HPDE6-E6E7 (cell line): Measurements from ENCODE around the gene B3GALT6.

ENCODE experiments used
- DNase-seq: peaks from one replicate; pipeline ENCODE4 v3.0.0; 2011; ENCODE audit warnings: missing footprints; ENCODE audit errors: extremely low spot score

B3GALT6 gene

GRCh38 chr1:1231400-1232207 lies 433 bp upstream of the B3GALT6 start, which contains the start of gene SDF4:
Gene SDF4, minus strand, starts transcription at chr1:1232001. Its CDS starts 3,229 bp downstream, at chr1:1228772.
- peak; percentile 99 for DNase-seq

- DNase-seq, result no peak
Measured at GRCh38 chr1:1232796-1233566, 944 bp downstream of the B3GALT6 start.

GRCh38 chr1:1233567-1233892 lies 1.5 kb downstream of the B3GALT6 start:
- no peak for DNase-seq

- no peak for DNase-seq
Measured at GRCh38 chr1:1234180-1234808, 2.3 kb downstream of the B3GALT6 start.

GRCh38 chr1:1235016-1235744 lies 3.1 kb downstream of the B3GALT6 start:
- DNase-seq, result no peak

GRCh38 chr1:1236176-1236763 lies 4.2 kb downstream of the B3GALT6 start:
- DNase-seq, result no peak

- DNase-seq, result no peak
Measured at GRCh38 chr1:1236945-1237873, 5.2 kb downstream of the B3GALT6 start.

- DNase-seq, result no peak
Measured at GRCh38 chr1:1237874-1238701, 6.1 kb downstream of the B3GALT6 start.

GRCh38 chr1:1238702-1239178 lies 6.7 kb downstream of the B3GALT6 start:
- DNase-seq, result no peak

GRCh38 chr1:1239227-1239613 lies 7.2 kb downstream of the B3GALT6 start:
- DNase-seq, result no peak

GRCh38 chr1:1239614-1240347 lies 7.7 kb downstream of the B3GALT6 start:
- no peak for DNase-seq

- DNase-seq, result no peak
Measured at GRCh38 chr1:1240348-1240732, 8.3 kb downstream of the B3GALT6 start.

GRCh38 chr1:1240822-1241587 lies 9.0 kb downstream of the B3GALT6 start:
- DNase-seq, result no peak

- DNase-seq, result no peak
Measured at GRCh38 chr1:1241588-1242219, 9.7 kb downstream of the B3GALT6 start.

- no peak for DNase-seq
Measured at GRCh38 chr1:1242461-1243265, 10.6 kb downstream of the B3GALT6 start.

- no peak for DNase-seq
Measured at GRCh38 chr1:1243266-1243660, 11.2 kb downstream of the B3GALT6 start.

GRCh38 chr1:1243807-1244191 lies 11.8 kb downstream of the B3GALT6 start:
- no peak for DNase-seq
